ENCODE measurements around the gene IP6K3. TPM values are rescaled to one million over a fixed set of nuclear protein-coding genes. Genes with fewer than 3 reads are reported as not detected.

IP6K3 gene
- total and polyA plus RNA-seq, 2 donors (not counting 1 experiment from before 2014, with no cell fraction given) = not detected

DNA sequence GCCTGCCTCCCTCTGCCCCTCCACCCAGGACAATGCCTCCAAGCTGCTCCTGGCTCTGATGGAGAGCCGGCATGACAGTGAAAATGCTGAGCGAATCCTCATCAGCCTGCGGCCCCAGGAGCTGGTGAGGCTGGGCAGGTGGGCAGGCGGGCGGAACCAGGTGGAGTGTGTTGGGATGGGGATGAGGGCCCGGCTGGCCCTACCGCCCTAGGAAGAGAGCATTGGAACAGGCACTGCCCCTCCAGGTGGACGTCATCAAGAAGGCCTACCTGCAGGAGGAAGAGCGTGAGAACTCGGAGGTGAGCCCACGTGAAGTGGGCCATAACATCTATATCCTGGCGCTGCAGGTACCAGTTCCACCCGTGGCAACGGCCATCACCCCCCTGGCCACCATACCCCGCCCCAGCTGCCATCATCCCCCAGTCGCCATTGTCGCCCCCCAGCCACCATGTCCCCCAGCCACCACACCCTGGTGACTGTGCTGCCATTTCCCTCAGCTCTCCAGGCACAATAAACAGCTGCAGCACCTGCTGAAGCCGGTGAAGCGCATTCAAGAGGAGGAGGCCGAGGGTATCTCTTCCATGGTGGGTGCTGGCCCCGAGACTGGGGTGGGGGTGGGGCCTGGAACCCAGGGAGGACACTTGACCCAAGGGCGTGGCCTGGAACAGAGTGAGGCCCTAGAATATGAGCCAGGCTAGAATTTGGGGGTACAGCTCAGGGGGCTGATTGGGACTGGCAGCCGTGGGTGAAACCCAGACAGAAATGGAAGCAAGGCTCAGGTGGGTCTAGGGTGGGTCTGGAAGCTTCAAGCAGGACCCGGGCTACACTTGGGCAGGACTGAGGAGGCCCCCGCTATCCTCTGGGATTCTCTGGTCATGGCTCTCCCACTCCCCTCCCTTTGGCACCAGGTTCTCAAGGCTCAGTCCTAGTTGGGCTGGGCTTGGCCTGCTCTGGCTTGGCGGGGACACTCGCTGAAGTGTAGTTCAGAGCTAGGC lies 59.4 kb downstream of the IP6K3 start:
- TF ChIP-seq EZH2 (IDR thresholded peaks at IDR 0.05; ENCODE audit: borderline replicate concordance, insufficient read depth, low read depth, low read length, poor library complexity, severe bottlenecking) (no peak), CTCF (IDR thresholded peaks at IDR 0.05) (no peak)
- Mint-ChIP-seq H3K9me3 (ENCODE audit: insufficient read depth) (no peaks in the 10 kb centered on the region), H3K4me3 (no peak overlapping the region), H3K4me1 (peaks cover 2% of the 10 kb centered on the region), H3K27me3 (no peaks in the 10 kb centered on the region), H3K27ac (no peak overlapping the region)
- 94% methylated on average over 15 of the region's 27 CpGs for WGBS (ENCODE audit: insufficient coverage)
- CTCF ChIA-PET = interaction anchor here (0.6 to 1.2 kb wide), 4 partner anchors 10 to 1778 kb away, joined by 3 to 4 read pairs (median 3); no protein-coding TSS in a partner anchor
- no peaks in the 10 kb centered on the region for H3K9me3 ChIP-seq (ENCODE audit: control extremely low read depth in 1 of 3, control insufficient read depth in 2 of 3, insufficient read depth in 1 of 3, low read length in 2 of 3)
- H3K4me3 ChIP-seq (ENCODE audit: control extremely low read depth in 1 of 5, extremely low read depth in 1 of 5, insufficient read depth in 1 of 5, low read depth in 2 of 5, low read length in 4 of 5) = no peak overlapping the region
- H3K27ac ChIP-seq (ENCODE audit: low read length in 2 of 2) = no peak overlapping the region
- no peaks in the 10 kb centered on the region for H4K20me1 ChIP-seq (ENCODE audit: control insufficient read depth, insufficient read depth, low read length, poor library complexity, severe bottlenecking)
- intact Hi-C loops (cut with micrococcal nuclease) = no loop called here
- no peaks in the 10 kb centered on the region for H3K27me3 ChIP-seq (replicated peaks in 1 of 4; ENCODE audit: control extremely low read depth in 1 of 4, control insufficient read depth in 3 of 4, insufficient read depth in 4 of 4, low read length in 3 of 4)
- H3K4me1 ChIP-seq (ENCODE audit: control insufficient read depth in 2 of 2, insufficient read depth in 2 of 2, low read length in 2 of 2) = peaks cover 1 to 6% of the 10 kb centered on the region in 2 donors
- H3K79me2 ChIP-seq (ENCODE audit: control insufficient read depth, insufficient read depth, low read length) = no peaks in the 10 kb centered on the region
- peaks cover 0 to 85% of the 10 kb centered on the region in 2 experiments for H3K36me3 ChIP-seq (replicated peaks in 1 of 2; ENCODE audit: control extremely low read depth in 1 of 2, control insufficient read depth in 1 of 2, extremely low read depth in 1 of 2, insufficient read depth in 2 of 2, low read length in 1 of 2)
- no peak overlapping the region for H3K4me2 ChIP-seq (replicated peaks; ENCODE audit: low read depth, low read length, poor library complexity, severe bottlenecking)
- ATAC-seq (ENCODE audit: low read depth) (no peak), DNase-seq (no peak)
- no peak overlapping the region for H2AFZ ChIP-seq (ENCODE audit: insufficient read depth, low read depth, low read length, poor library complexity, severe bottlenecking)
- H3K9ac ChIP-seq (ENCODE audit: low read length) = no peak overlapping the region
- POLR2A ChIA-PET = interaction anchor here (0.9 kb wide), 1 partner anchor 10 kb away, joined by 3 read pairs; no protein-coding TSS in a partner anchor
